OCI-LY1 (cell line): ENCODE data around the gene USP34.

Experiments used
- CTCF ChIP-seq: fragments of 200-600 bp; sonication (generic), shearing (Covaris generic); IDR thresholded peaks from 2 replicates; pipeline ENCODE4 v1.5.1; 2017; ENCODE audit warnings: mild to moderate bottlenecking, antibody characterized with exemption, low read length, moderate library complexity, mixed read lengths
- EZH2 ChIP-seq: fragments of 200-600 bp; sonication (generic), shearing (Covaris generic); IDR thresholded peaks from 2 replicates; pipeline ENCODE4 v1.8.0; 2017; ENCODE audit warnings: borderline replicate concordance, mixed run types, mild to moderate bottlenecking, antibody characterized with exemption, low read length, moderate library complexity, mixed read lengths

DNA sequence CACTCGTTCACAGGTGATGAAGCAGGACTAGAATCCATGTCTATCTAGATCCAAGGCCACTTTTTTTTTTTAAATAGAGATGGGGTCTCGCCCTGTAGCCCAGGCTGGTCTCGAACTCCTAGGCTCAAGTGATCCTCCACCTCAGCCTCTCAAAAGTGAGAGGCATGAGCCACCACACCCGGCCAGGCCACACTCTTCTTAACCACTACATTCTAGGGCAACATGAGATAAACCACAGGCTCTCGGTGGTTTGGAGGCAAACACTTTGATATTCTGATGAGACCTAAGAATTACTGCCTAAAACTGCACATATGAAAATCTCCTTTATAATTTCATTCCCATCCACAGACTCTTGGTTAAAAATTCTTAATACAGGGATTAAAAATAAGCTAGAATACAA lies 51.8 kb downstream of the USP34 start:
- TF ChIP-seq CTCF (no peak), EZH2 (no peak)
